Bronchial epithelial cell (primary cell): ENCODE results near the gene MAST4. TPM values are rescaled to one million over a fixed set of nuclear protein-coding genes. Genes with fewer than 3 reads are reported as not detected.

Experiments used
- DNase-seq: peaks from one replicate; pipeline ENCODE4 v3.0.0-alpha.2; 2010; ENCODE audit warnings: low read depth
- FAIRE-seq: peaks from 2 replicates; lab custom pipeline; 2011; peaks lifted over from hg19 to GRCh38; lab: Jason Lieb, UNC
- H3K27me3 ChIP-seq: 2 replicates; pipeline ENCODE4 v1.5.1; 2011; ENCODE audit warnings: low read length; ENCODE audit not compliant: control insufficient read depth, insufficient read depth
- H3K36me3 ChIP-seq: 2 replicates; pipeline ENCODE4 v1.5.1; 2011; ENCODE audit warnings: low read length; ENCODE audit not compliant: control insufficient read depth, insufficient read depth
- H3K4me3 ChIP-seq: 2 replicates; pipeline ENCODE4 v1.5.1; 2011; ENCODE audit warnings: mild to moderate bottlenecking, low read depth, low read length, control low read depth
- CTCF ChIP-seq: IDR thresholded peaks from 2 replicates; pipeline ENCODE4 v1.5.1; 2011; ENCODE audit warnings: mild to moderate bottlenecking, moderate library complexity, low read length, control low read depth, inconsistent platforms; ENCODE audit not compliant: insufficient read depth, severe bottlenecking
- total RNA-seq: library from RNA; depleted of rRNA; stranded (reverse); fragments of >200 nt; gene quantifications from 2 replicates; pipeline ENCODE4 v1.2.1, GENCODE V29; 2014

MAST4 gene
- total RNA-seq, 1 donor from 2014 or later = 10.3 TPM

- Histone ChIP-seq H3K4me3 (no peak overlapping the region), H3K27me3 (no peaks in the 10 kb centered on the region), H3K36me3 (peaks cover 18% of the 10 kb centered on the region)
- no peak for TF ChIP-seq CTCF
- no peak for FAIRE-seq
- no peak for DNase-seq
These were observed 558.5 kb downstream of the MAST4 start for GRCh38 chr5:67154556-67155206.

GRCh38 chr5:67156976-67157583, 560.9 kb downstream of the MAST4 start:
- FAIRE-seq = no peak
- no peaks in the 10 kb centered on the region for H3K27me3 ChIP-seq
- TF ChIP-seq CTCF = peak; percentile 70

GRCh38 chr5:67160272-67160671, 564.1 kb downstream of the MAST4 start:
- FAIRE-seq (no peak), DNase-seq (peak; percentile 21)
- no peak overlapping the region for H3K4me3 ChIP-seq
- TF ChIP-seq CTCF = no peak
- H3K27me3 ChIP-seq = no peaks in the 10 kb centered on the region
- peaks cover 28% of the 10 kb centered on the region for H3K36me3 ChIP-seq

More at GRCh38 chr5:67156976-67157583, 560.9 kb downstream of the MAST4 start:
- H3K4me3 ChIP-seq = no peak overlapping the region
- DNase-seq = peak; percentile 41
- peaks cover 14% of the 10 kb centered on the region for H3K36me3 ChIP-seq

GRCh38 chr5:67160985-67161384, 564.8 kb downstream of the MAST4 start:
- H3K27me3 ChIP-seq = no peaks in the 10 kb centered on the region
- FAIRE-seq = no peak
- no peak overlapping the region for H3K4me3 ChIP-seq
- TF ChIP-seq CTCF = no peak
- H3K36me3 ChIP-seq = peaks cover 33% of the 10 kb centered on the region
- DNase-seq = peak; percentile 78

GRCh38 chr5:67161767-67162166, 565.6 kb downstream of the MAST4 start:
- Histone ChIP-seq H3K27me3 (no peaks in the 10 kb centered on the region), H3K36me3 (peaks cover 33% of the 10 kb centered on the region), H3K4me3 (no peak overlapping the region)
- no peak for TF ChIP-seq CTCF
- no peak for FAIRE-seq
- DNase-seq = no peak
